Pancreas (tissue), 10 donors: ENCODE measurements around the gene HADHA. TPM values are rescaled to one million over a fixed set of nuclear protein-coding genes. Genes with fewer than 3 reads are reported as not detected.
A peak's percentile ranks its signal among the peaks of the same experiment; 100 is the strongest.

Experiments
- ATAC-seq, 4 donors: fragments of 200-7000 bp; cut with Tn5 transposase; one replicate each; pipeline versions ENCODE4 v1.8.0 to v1.9.1; 2020; ENCODE audit warnings: mild to moderate bottlenecking in 4 of 4, moderate library complexity in 4 of 4
- DNase-seq, 6 donors: peaks; one replicate each; pipeline ENCODE4 v3.0.0-alpha.2; 2020
- FAIRE-seq: peaks from 2 replicates; lab custom pipeline; 2012; peaks lifted over from hg19 to GRCh38; lab: Jason Lieb, UNC
- H3K27ac ChIP-seq, 4 donors: fragments of 200-600 bp; sonication (generic); 1 replicate in 3 of 4; 2 replicates in 1 of 4; pipeline versions ENCODE4 v1.5.0 to v1.8.0; 2020
- H3K27me3 ChIP-seq, 4 donors: fragments of 200-600 bp; one replicate each; pipeline ENCODE4 v1.8.0; 2021
- H3K36me3 ChIP-seq, 3 donors: fragments of 200-600 bp; sonication (generic) in 1 of 3; one replicate each; pipeline versions ENCODE4 v1.5.0 to v1.8.0; 2020 to 2021
- H3K4me1 ChIP-seq, 3 donors: fragments of 200-600 bp; one replicate each; pipeline ENCODE4 v1.8.0; 2021
- H3K4me3 ChIP-seq, 4 donors: fragments of 200-600 bp; sonication (generic) in 2 of 4; one replicate each; pipeline versions ENCODE4 v1.5.0 to v1.8.0; 2020 to 2021
- H3K9me3 ChIP-seq, 4 donors: fragments of 200-600 bp; one replicate each; pipeline ENCODE4 v1.8.0; 2021
- WGBS, 2 donors: extraction: QIAGEN DNeasy Blood & Tissue Kit; methylation state at CpG; one replicate each; pipeline ENCODE4 v1.1.7; 2013; 5-methylcytosine and 5-hydroxymethylcytosine counted together
- intact Hi-C, 3 donors: fragments of 100-400 bp; cut with DNase I; formaldehyde crosslinking; loops; one replicate each; pipeline versions ENCODE4 v1.11.1 to v1.14.2; 2022
- polyA plus RNA-seq, 2 donors: library from polyadenylated mRNA; stranded (reverse); fragments of 200-250 nt; gene quantifications; one replicate each; pipeline ENCODE4 v1.2.3, GENCODE V29; 2013
- total RNA-seq, 6 donors: library from RNA; stranded (reverse); fragmentation: NEBNext Ultra II Directional in 4 of 6; extraction: Animal tissue kit (Norgen Biotek cat#: 25700) in 4 of 6; gene quantifications; one replicate each; pipeline versions ENCODE4 v1.2.1 to v1.2.4, GENCODE V29; 2021 to 2023
- TF ChIP-seq, protein P1 (sequence below), 4 donors: fragments of 200-600 bp; sonication (generic) in 3 of 4; IDR thresholded peaks; one replicate each; pipeline versions ENCODE4 v1.5.0 to v1.8.0; 2021; ENCODE audit warnings: antibody characterized with exemption in 4 of 4
- donor health status: healthy with polysubstance abuse.
- donor health status: DM: no; HTN: no; CAD: no; lungs with moderate emphysema.
- donor health status: DM: no; HTN: no; CAD: no.
- donor health status: control.
- donor health status: control.
- donor health status: Bipolar disorder and iron deficiency.
- donor health status: DM: yes; HTN: yes; CAD: no.
- donor health status: DM: no; HTN: no; CAD: no.
- donor health status: DM: no; HTN: no; CAD: no.
- donor health status: DM: yes; HTN: yes; CAD: no.

The HADHA gene
- total and polyA plus RNA-seq, 8 donors: 32.1 to 89.6 (median 67.6) TPM

DNA sequence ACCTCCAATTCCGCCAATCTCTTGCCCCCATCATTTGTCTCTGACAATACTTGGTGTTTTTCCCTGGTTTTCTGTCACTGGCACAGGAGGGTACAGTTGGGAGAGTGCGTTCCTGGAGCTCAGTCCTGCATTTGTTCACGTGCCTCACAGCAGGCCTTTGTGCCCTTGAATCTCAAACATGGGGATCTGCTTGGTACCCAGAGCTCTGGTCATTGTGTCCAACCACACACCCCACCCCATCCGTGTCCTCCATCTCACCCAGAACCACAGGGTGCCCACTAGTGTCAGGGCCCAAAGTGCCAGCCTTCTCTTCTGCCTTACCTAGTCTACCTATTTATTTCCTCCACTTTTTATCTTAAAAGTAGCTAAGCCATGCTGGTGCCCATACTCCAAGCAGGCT is 55.3 kb downstream of the HADHA start:
- H3K4me3 ChIP-seq: no peak overlapping the region
- H3K27me3 ChIP-seq: no peaks in the 10 kb centered on the region
- intact Hi-C loops: no loop called here
- ATAC-seq (no peak), DNase-seq (no peak), FAIRE-seq (no peak)
- no peaks in the 10 kb centered on the region for H3K9me3 ChIP-seq
- WGBS, 2 donors: 77 to 83% methylated on average over 4 of the region's 4 CpGs
- TF ChIP-seq, protein P1, sequence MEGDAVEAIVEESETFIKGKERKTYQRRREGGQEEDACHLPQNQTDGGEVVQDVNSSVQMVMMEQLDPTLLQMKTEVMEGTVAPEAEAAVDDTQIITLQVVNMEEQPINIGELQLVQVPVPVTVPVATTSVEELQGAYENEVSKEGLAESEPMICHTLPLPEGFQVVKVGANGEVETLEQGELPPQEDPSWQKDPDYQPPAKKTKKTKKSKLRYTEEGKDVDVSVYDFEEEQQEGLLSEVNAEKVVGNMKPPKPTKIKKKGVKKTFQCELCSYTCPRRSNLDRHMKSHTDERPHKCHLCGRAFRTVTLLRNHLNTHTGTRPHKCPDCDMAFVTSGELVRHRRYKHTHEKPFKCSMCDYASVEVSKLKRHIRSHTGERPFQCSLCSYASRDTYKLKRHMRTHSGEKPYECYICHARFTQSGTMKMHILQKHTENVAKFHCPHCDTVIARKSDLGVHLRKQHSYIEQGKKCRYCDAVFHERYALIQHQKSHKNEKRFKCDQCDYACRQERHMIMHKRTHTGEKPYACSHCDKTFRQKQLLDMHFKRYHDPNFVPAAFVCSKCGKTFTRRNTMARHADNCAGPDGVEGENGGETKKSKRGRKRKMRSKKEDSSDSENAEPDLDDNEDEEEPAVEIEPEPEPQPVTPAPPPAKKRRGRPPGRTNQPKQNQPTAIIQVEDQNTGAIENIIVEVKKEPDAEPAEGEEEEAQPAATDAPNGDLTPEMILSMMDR (IDR thresholded peaks at IDR 0.05): no peak
- H3K36me3 ChIP-seq: peaks cover 0 to 29% (median 4%) of the 10 kb centered on the region in 3 donors
- no peak overlapping the region for H3K27ac ChIP-seq
- H3K4me1 ChIP-seq: no peaks in the 10 kb centered on the region

DNA sequence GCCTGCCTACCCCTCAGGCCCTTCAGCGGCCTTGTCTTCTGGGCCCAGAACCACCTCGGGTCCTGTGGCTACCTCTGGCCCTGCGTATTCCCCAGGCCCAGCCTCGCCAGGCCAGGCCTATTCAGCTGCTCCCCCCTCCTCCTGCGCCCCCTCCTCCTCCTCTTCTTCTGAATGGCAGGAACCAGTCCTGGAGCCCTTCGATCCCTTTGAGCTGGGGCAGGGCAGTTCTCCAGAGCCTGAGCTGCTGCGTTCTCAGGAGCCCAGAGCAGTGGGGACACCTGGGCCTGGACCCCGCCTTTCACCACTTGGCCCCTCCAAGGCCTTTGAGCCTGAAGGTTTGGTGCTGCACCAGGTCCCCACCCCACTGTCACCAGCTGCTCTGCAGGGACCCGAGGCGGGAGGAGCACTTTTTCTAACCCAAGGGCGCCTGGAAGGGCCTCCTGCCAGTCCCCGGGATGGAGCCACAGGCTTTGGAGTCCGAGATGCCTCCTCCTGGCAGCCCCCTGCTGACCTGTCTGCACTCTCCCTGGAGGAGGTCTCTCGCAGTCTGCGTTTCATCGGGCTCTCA is 56.8 kb downstream of the HADHA start:
- no peaks in the 10 kb centered on the region for H3K9me3 ChIP-seq
- no peak overlapping the region for H3K27ac ChIP-seq
- H3K36me3 ChIP-seq: peaks cover 0 to 18% (median 4%) of the 10 kb centered on the region in 3 donors
- FAIRE-seq (no peak), DNase-seq (no peak), ATAC-seq (no peak)
- 87 to 90% methylated on average over 16 of the region's 16 CpGs for WGBS, 2 donors
- H3K4me3 ChIP-seq: no peak overlapping the region
- TF ChIP-seq, protein P1 (IDR thresholded peaks at IDR 0.05): no peak
- H3K4me1 ChIP-seq: no peaks in the 10 kb centered on the region
- H3K27me3 ChIP-seq: no peaks in the 10 kb centered on the region
- intact Hi-C loops: no loop called here

DNA sequence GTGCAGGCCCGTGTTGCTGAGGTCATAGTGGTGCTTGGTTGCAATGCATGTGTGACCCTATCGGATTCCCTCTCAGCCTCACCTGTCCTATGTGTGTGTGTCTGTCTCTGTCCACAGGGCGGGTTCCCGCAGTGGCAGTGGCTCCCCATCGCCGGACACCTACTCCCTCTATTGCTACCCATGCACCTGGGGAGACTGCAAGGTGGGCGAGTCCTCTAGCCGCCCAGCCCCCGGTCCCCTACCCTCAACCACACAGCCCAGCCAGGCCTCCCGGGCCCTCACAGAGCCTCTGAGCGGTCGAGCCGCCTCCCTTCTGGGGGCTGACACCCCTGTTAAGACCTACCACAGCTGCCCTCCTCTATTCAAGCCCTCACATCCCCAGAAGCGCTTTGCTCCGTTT is 57.3 kb downstream of the HADHA start:
- ATAC-seq: no peak
- no peak for FAIRE-seq
- H3K27ac ChIP-seq: no peak overlapping the region
- no peaks in the 10 kb centered on the region for H3K9me3 ChIP-seq
- H3K4me1 ChIP-seq: no peaks in the 10 kb centered on the region
- TF ChIP-seq, protein P1 (IDR thresholded peaks at IDR 0.05): no peak
- intact Hi-C loops: no loop called here
- no peaks in the 10 kb centered on the region for H3K27me3 ChIP-seq
- 94 to 98% methylated on average over 15 of the region's 15 CpGs for WGBS, 2 donors
- peak in 1 of 6 donors; percentile 72 for DNase-seq
- H3K4me3 ChIP-seq: no peak overlapping the region
- peaks cover 0 to 16% (median 4%) of the 10 kb centered on the region in 3 donors for H3K36me3 ChIP-seq

DNA sequence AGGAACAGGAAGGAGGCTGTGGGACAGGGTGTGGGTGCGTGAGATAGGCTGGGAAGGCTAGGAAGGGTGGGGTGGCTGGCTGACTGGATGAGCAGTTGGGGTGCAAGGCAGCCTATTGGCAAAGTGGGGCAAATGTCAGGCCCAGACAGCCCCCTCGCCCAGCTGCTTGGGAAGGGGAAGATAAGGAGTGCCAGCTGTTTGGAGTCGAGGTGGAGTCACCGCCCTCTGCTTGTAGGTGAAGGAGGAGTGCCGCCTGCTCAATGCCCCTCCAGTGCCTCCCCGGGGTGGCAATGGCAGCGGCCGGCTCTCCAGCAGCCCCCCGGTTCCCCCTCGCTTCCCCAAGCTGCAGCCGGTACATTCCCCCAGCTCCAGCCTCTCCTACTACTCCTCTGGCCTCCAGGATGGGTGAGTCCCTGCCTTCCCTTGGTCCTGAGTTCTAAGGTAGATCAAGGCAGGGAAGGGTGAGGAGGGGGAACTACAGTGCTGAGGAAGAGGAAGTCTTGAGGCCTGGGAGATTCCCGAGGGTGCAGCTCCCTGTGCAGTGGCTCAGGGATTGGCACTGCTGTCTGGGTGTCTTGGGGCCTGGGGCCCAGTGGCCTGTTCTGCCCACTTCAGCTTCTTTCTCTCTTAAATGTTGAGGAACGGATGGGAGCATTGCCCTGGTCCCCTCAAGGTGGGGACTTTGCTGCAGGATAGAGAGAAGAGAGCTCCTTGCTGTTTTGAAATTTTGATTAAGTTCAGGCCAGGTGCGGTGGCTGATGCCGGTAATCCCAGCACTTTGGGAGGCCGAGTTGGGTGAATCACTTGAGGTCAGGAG is 58.3 kb downstream of the HADHA start:
- Histone ChIP-seq H3K36me3 (peaks cover 0 to 6% (median 0%) of the 10 kb centered on the region in 3 donors), H3K4me1 (no peaks in the 10 kb centered on the region), H3K9me3 (no peaks in the 10 kb centered on the region), H3K4me3 (no peak overlapping the region), H3K27me3 (no peaks in the 10 kb centered on the region), H3K27ac (no peak overlapping the region)
- TF ChIP-seq, protein P1 (IDR thresholded peaks at IDR 0.05): no peak
- ATAC-seq (no peak), FAIRE-seq (no peak), DNase-seq (peak in 1 of 6 donors; percentile 53)
- intact Hi-C loops: no loop called here
- 90 to 93% methylated on average over 16 of the region's 16 CpGs for WGBS, 2 donors
